ENCODE results near the gene HABP2.

HABP2 gene

GRCh38 chr10:113557903-113558321 lies 5.1 kb downstream of the HABP2 start:
- Mint-ChIP-seq H3K9me3 (no peaks in the 10 kb centered on the region), H3K4me1 (ENCODE audit: low read depth) (no peaks in the 10 kb centered on the region), H3K36me3 (ENCODE audit: low read depth) (no peaks in the 10 kb centered on the region), H3K27ac (no peak overlapping the region), H3K27me3 (peaks cover 19% of the 10 kb centered on the region), H3K4me3 (no peak overlapping the region)

- H3K4me3 Mint-ChIP-seq, result no peak overlapping the region
- H3K27ac Mint-ChIP-seq, result no peak overlapping the region
- no peaks in the 10 kb centered on the region for H3K9me3 Mint-ChIP-seq
- H3K27me3 Mint-ChIP-seq, result peaks cover 12% of the 10 kb centered on the region
- no peaks in the 10 kb centered on the region for H3K36me3 Mint-ChIP-seq (ENCODE audit: low read depth)
- peaks cover 4% of the 10 kb centered on the region for H3K4me1 Mint-ChIP-seq (ENCODE audit: low read depth)
Observed at GRCh38 chr10:113560071-113560470, 7.2 kb downstream of the HABP2 start.

GRCh38 chr10:113561214-113561613 lies 8.4 kb downstream of the HABP2 start:
- no peaks in the 10 kb centered on the region for H3K9me3 Mint-ChIP-seq
- peaks cover 12% of the 10 kb centered on the region for H3K27me3 Mint-ChIP-seq
- no peak overlapping the region for H3K27ac Mint-ChIP-seq
- no peak overlapping the region for H3K4me3 Mint-ChIP-seq
- no peaks in the 10 kb centered on the region for H3K36me3 Mint-ChIP-seq (ENCODE audit: low read depth)
- H3K4me1 Mint-ChIP-seq (ENCODE audit: low read depth), result peaks cover 4% of the 10 kb centered on the region

GRCh38 chr10:113562069-113562468 lies 9.2 kb downstream of the HABP2 start:
- Mint-ChIP-seq H3K27ac (no peak overlapping the region), H3K36me3 (ENCODE audit: low read depth) (no peaks in the 10 kb centered on the region), H3K9me3 (no peaks in the 10 kb centered on the region), H3K4me3 (no peak overlapping the region), H3K4me1 (ENCODE audit: low read depth) (peaks cover 4% of the 10 kb centered on the region), H3K27me3 (peaks cover 8% of the 10 kb centered on the region)

GRCh38 chr10:113562704-113563103 lies 9.9 kb downstream of the HABP2 start:
- peaks cover 7% of the 10 kb centered on the region for H3K27me3 Mint-ChIP-seq
- peaks cover 4% of the 10 kb centered on the region for H3K4me1 Mint-ChIP-seq (ENCODE audit: low read depth)
- no peak overlapping the region for H3K4me3 Mint-ChIP-seq
- no peaks in the 10 kb centered on the region for H3K9me3 Mint-ChIP-seq
- no peak overlapping the region for H3K27ac Mint-ChIP-seq
- H3K36me3 Mint-ChIP-seq (ENCODE audit: low read depth), result no peaks in the 10 kb centered on the region

GRCh38 chr10:113563306-113564088 lies 10.6 kb downstream of the HABP2 start:
- Mint-ChIP-seq H3K4me1 (ENCODE audit: low read depth) (peaks cover 4% of the 10 kb centered on the region), H3K27me3 (peaks cover 5% of the 10 kb centered on the region), H3K9me3 (no peaks in the 10 kb centered on the region), H3K36me3 (ENCODE audit: low read depth) (no peaks in the 10 kb centered on the region), H3K4me3 (peak overlapping the region; percentile 64), H3K27ac (no peak overlapping the region)

- Mint-ChIP-seq H3K36me3 (ENCODE audit: low read depth) (no peaks in the 10 kb centered on the region), H3K27ac (no peak overlapping the region), H3K4me3 (no peak overlapping the region), H3K27me3 (no peaks in the 10 kb centered on the region), H3K9me3 (no peaks in the 10 kb centered on the region), H3K4me1 (ENCODE audit: low read depth) (peaks cover 4% of the 10 kb centered on the region)
Observed at GRCh38 chr10:113565364-113565763, 12.5 kb downstream of the HABP2 start.

GRCh38 chr10:113566888-113567287 lies 14.0 kb downstream of the HABP2 start:
- no peaks in the 10 kb centered on the region for H3K36me3 Mint-ChIP-seq (ENCODE audit: low read depth)
- H3K27me3 Mint-ChIP-seq, result no peaks in the 10 kb centered on the region
- H3K4me1 Mint-ChIP-seq (ENCODE audit: low read depth), result peaks cover 4% of the 10 kb centered on the region
- no peaks in the 10 kb centered on the region for H3K9me3 Mint-ChIP-seq
- no peak overlapping the region for H3K27ac Mint-ChIP-seq
- no peak overlapping the region for H3K4me3 Mint-ChIP-seq

GRCh38 chr10:113569576-113569975 lies 16.7 kb downstream of the HABP2 start:
- Mint-ChIP-seq H3K4me3 (no peak overlapping the region), H3K9me3 (no peaks in the 10 kb centered on the region), H3K27me3 (no peaks in the 10 kb centered on the region), H3K27ac (no peak overlapping the region), H3K36me3 (ENCODE audit: low read depth) (no peaks in the 10 kb centered on the region), H3K4me1 (ENCODE audit: low read depth) (no peaks in the 10 kb centered on the region)

- no peak overlapping the region for H3K4me3 Mint-ChIP-seq
- H3K27me3 Mint-ChIP-seq, result peaks cover 9% of the 10 kb centered on the region
- no peaks in the 10 kb centered on the region for H3K9me3 Mint-ChIP-seq
- no peak overlapping the region for H3K27ac Mint-ChIP-seq
- H3K36me3 Mint-ChIP-seq (ENCODE audit: low read depth), result no peaks in the 10 kb centered on the region
- no peaks in the 10 kb centered on the region for H3K4me1 Mint-ChIP-seq (ENCODE audit: low read depth)
Observed at GRCh38 chr10:113572520-113573290, 19.9 kb downstream of the HABP2 start.

- no peaks in the 10 kb centered on the region for H3K4me1 Mint-ChIP-seq (ENCODE audit: low read depth)
- H3K27me3 Mint-ChIP-seq, result peaks cover 10% of the 10 kb centered on the region
- no peak overlapping the region for H3K27ac Mint-ChIP-seq
- H3K9me3 Mint-ChIP-seq, result no peaks in the 10 kb centered on the region
- no peak overlapping the region for H3K4me3 Mint-ChIP-seq
- H3K36me3 Mint-ChIP-seq (ENCODE audit: low read depth), result no peaks in the 10 kb centered on the region
Observed at GRCh38 chr10:113573368-113573767, 20.5 kb downstream of the HABP2 start.

- Mint-ChIP-seq H3K4me1 (ENCODE audit: low read depth) (no peaks in the 10 kb centered on the region), H3K4me3 (no peak overlapping the region), H3K9me3 (no peaks in the 10 kb centered on the region), H3K36me3 (ENCODE audit: low read depth) (no peaks in the 10 kb centered on the region), H3K27ac (no peak overlapping the region), H3K27me3 (peaks cover 18% of the 10 kb centered on the region)
Observed at GRCh38 chr10:113576852-113577251, 24.0 kb downstream of the HABP2 start.

- Mint-ChIP-seq H3K36me3 (ENCODE audit: low read depth) (no peaks in the 10 kb centered on the region), H3K27me3 (peaks cover 23% of the 10 kb centered on the region), H3K9me3 (no peaks in the 10 kb centered on the region), H3K4me3 (no peak overlapping the region), H3K4me1 (ENCODE audit: low read depth) (no peaks in the 10 kb centered on the region), H3K27ac (no peak overlapping the region)
Observed at GRCh38 chr10:113578773-113579172, 25.9 kb downstream of the HABP2 start.

GRCh38 chr10:113581092-113581491 lies 28.2 kb downstream of the HABP2 start:
- no peaks in the 10 kb centered on the region for H3K4me1 Mint-ChIP-seq (ENCODE audit: low read depth)
- no peak overlapping the region for H3K4me3 Mint-ChIP-seq
- no peaks in the 10 kb centered on the region for H3K36me3 Mint-ChIP-seq (ENCODE audit: low read depth)
- H3K27ac Mint-ChIP-seq, result no peak overlapping the region
- peaks cover 19% of the 10 kb centered on the region for H3K27me3 Mint-ChIP-seq
- H3K9me3 Mint-ChIP-seq, result no peaks in the 10 kb centered on the region

GRCh38 chr10:113583571-113583970 lies 30.7 kb downstream of the HABP2 start:
- Mint-ChIP-seq H3K4me1 (ENCODE audit: low read depth) (no peaks in the 10 kb centered on the region), H3K27ac (no peak overlapping the region), H3K9me3 (no peaks in the 10 kb centered on the region), H3K27me3 (peaks cover 14% of the 10 kb centered on the region), H3K4me3 (no peak overlapping the region), H3K36me3 (ENCODE audit: low read depth) (no peaks in the 10 kb centered on the region)
